GM19455 (cell line): ENCODE measurements around the gene TSSK1B.
A peak's percentile ranks its signal among the peaks of the same experiment; 100 is the strongest.
"Not testable (repeated sequence)": the region's sequence is repeated elsewhere in the genome, so short reads cannot be mapped to it uniquely, and the experiment has no call there.

ENCODE experiments used
- ATAC-seq: cut with Tn5 transposase; IDR thresholded peaks from one replicate; pipeline ENCODE4 v1.9.1; 2021; ENCODE audit not compliant: unreplicated experiment

The TSSK1B gene

GRCh38 chr5:113404269-113404668, 30.5 kb downstream of the TSSK1B start:
- no peak for ATAC-seq

- ATAC-seq = not testable (repeated sequence)
These were observed 36.8 kb downstream of the TSSK1B start for GRCh38 chr5:113397986-113398385.

GRCh38 chr5:113397046-113397445, 37.7 kb downstream of the TSSK1B start:
- no peak for ATAC-seq

GRCh38 chr5:113394658-113395057, 40.1 kb downstream of the TSSK1B start:
- no peak for ATAC-seq

- ATAC-seq = peak; percentile 86
These were observed 44.6 kb downstream of the TSSK1B start for GRCh38 chr5:113390224-113390623.

GRCh38 chr5:113389116-113389515, 45.7 kb downstream of the TSSK1B start:
- no peak for ATAC-seq

- no peak for ATAC-seq
These were observed 46.9 kb downstream of the TSSK1B start for GRCh38 chr5:113387844-113388243.

- no peak for ATAC-seq
These were observed 50.0 kb downstream of the TSSK1B start for GRCh38 chr5:113384782-113385285.

- no peak for ATAC-seq
These were observed 52.1 kb downstream of the TSSK1B start for GRCh38 chr5:113382731-113383130.
